Fibroblast of lung (primary cell): ENCODE results near the gene TNNC2. TPM values are rescaled to one million over a fixed set of nuclear protein-coding genes. Genes with fewer than 3 reads are reported as not detected.

ENCODE experiments used
- DNase-seq, 2 donors: peaks; one replicate each; pipeline versions ENCODE4 v3.0.0 to v3.0.0-alpha.2; 2010; ENCODE audit warnings: low read depth in 2 of 2
- H2AFZ ChIP-seq: 2 replicates; pipeline ENCODE4 v1.5.1; 2012; ENCODE audit warnings: low read length, control low read depth, inconsistent platforms
- H3K27ac ChIP-seq: 2 replicates; pipeline ENCODE4 v1.5.1; 2011; ENCODE audit warnings: low read length, control low read depth; ENCODE audit not compliant: insufficient read depth
- H3K27me3 ChIP-seq: 2 replicates; pipeline ENCODE4 v1.5.1; 2011; ENCODE audit warnings: mild to moderate bottlenecking, low read length; ENCODE audit not compliant: control insufficient read depth, insufficient read depth
- H3K36me3 ChIP-seq: 2 replicates; pipeline ENCODE4 v1.5.1; 2011; ENCODE audit warnings: low read length; ENCODE audit not compliant: control insufficient read depth, insufficient read depth
- H3K4me1 ChIP-seq: 2 replicates; pipeline ENCODE4 v1.5.1; 2011; ENCODE audit warnings: low read length; ENCODE audit not compliant: control insufficient read depth, insufficient read depth; ENCODE audit errors: extremely low read depth
- H3K4me2 ChIP-seq: 2 replicates; pipeline ENCODE4 v1.5.1; 2011; ENCODE audit warnings: low read length, control low read depth; ENCODE audit not compliant: insufficient read depth; ENCODE audit errors: extremely low read depth
- H3K4me3 ChIP-seq, 4 experiments: fragments of 200-600 bp in 1 of 4; sonication (generic) in 1 of 4; replicated peaks in 1 of 4; 2 replicates each; pipeline ENCODE4 v1.5.1; 2011 to 2016; ENCODE audit warnings: low read length in 4 of 4, low read depth in 3 of 4, mild to moderate bottlenecking in 3 of 4, control low read depth in 2 of 4, inconsistent platforms in 1 of 4, mixed read lengths in 1 of 4; ENCODE audit not compliant: insufficient read depth in 1 of 4; ENCODE audit errors: control extremely low read depth in 1 of 4
- H3K79me2 ChIP-seq: 2 replicates; pipeline ENCODE4 v1.5.1; 2012; ENCODE audit warnings: mild to moderate bottlenecking, low read length, inconsistent platforms; ENCODE audit not compliant: control insufficient read depth, insufficient read depth
- H3K9ac ChIP-seq: 2 replicates; pipeline ENCODE4 v1.5.1; 2011; ENCODE audit warnings: mild to moderate bottlenecking, low read length, control low read depth; ENCODE audit not compliant: insufficient read depth
- H3K9me3 ChIP-seq: 2 replicates; pipeline ENCODE4 v1.5.1; 2012; ENCODE audit warnings: low read depth, low read length; ENCODE audit not compliant: control insufficient read depth, insufficient read depth
- H4K20me1 ChIP-seq: 2 replicates; pipeline ENCODE4 v1.5.1; 2011; ENCODE audit warnings: low read length; ENCODE audit not compliant: control insufficient read depth, insufficient read depth; ENCODE audit errors: extremely low read depth
- CTCF ChIP-seq, 2 donors: IDR thresholded peaks in 1 of 2; conservative IDR thresholded peaks in 1 of 2; 1 replicate in 1 of 2; 2 replicates in 1 of 2; pipeline ENCODE4 v1.5.1; 2011 to 2012; ENCODE audit warnings: low read length in 2 of 2, control low read depth in 1 of 2, inconsistent platforms in 1 of 2, low read depth in 1 of 2, mild to moderate bottlenecking in 1 of 2
- EZH2 ChIP-seq: IDR thresholded peaks from 2 replicates; pipeline ENCODE4 v1.5.1; 2012; ENCODE audit warnings: low read length, control low read depth, mild to moderate bottlenecking; ENCODE audit errors: missing control alignments
- polyA plus RNA-seq, 2 donors: library from polyadenylated mRNA; depleted of rRNA in 1 of 2; stranded (reverse) in 1 of 2; unstranded in 1 of 2; fragments of >200 nt; gene quantifications; 2 replicates each; pipeline ENCODE4 v1.2.1, GENCODE V29; 2011 to 2012; ENCODE audit warnings: missing spikeins in 1 of 2
- total RNA-seq: library from RNA; depleted of rRNA; stranded (reverse); fragments of >200 nt; gene quantifications from 2 replicates; pipeline ENCODE4 v1.2.1, GENCODE V29; 2014

TNNC2 gene
- total and polyA plus RNA-seq, 2 donors (not counting 1 experiment from before 2014, with no cell fraction given): 1.3 to 1.4 TPM

GRCh38 chr20:45776931-45777330 lies 50.2 kb downstream of the TNNC2 start:
- Histone ChIP-seq H3K79me2 (no peaks in the 10 kb centered on the region), H3K36me3 (no peaks in the 10 kb centered on the region), H3K4me3 (no peak overlapping the region), H3K4me1 (peaks cover 32% of the 10 kb centered on the region), H3K9me3 (no peaks in the 10 kb centered on the region), H3K9ac (no peak overlapping the region), H3K27me3 (no peaks in the 10 kb centered on the region), H2AFZ (no peak overlapping the region), H4K20me1 (no peaks in the 10 kb centered on the region), H3K27ac (no peak overlapping the region), H3K4me2 (no peak overlapping the region)
- no peak for DNase-seq
- TF ChIP-seq EZH2 (no peak), CTCF (conservative IDR thresholded peaks at IDR 0.05 in 1 of 2, IDR thresholded peaks at IDR 0.05 in 1 of 2; ENCODE audit: low read depth in 1 of 2, low read length in 2 of 2) (no peak)

GRCh38 chr20:45775411-45775810 lies 51.7 kb downstream of the TNNC2 start:
- Histone ChIP-seq H3K4me3 (no peak overlapping the region), H3K4me1 (peaks cover 27% of the 10 kb centered on the region), H3K4me2 (no peak overlapping the region), H3K9ac (no peak overlapping the region), H4K20me1 (no peaks in the 10 kb centered on the region), H2AFZ (no peak overlapping the region), H3K36me3 (no peaks in the 10 kb centered on the region), H3K9me3 (no peaks in the 10 kb centered on the region), H3K27ac (no peak overlapping the region), H3K27me3 (no peaks in the 10 kb centered on the region), H3K79me2 (no peaks in the 10 kb centered on the region)
- TF ChIP-seq EZH2: no peak
- TF ChIP-seq CTCF (conservative IDR thresholded peaks at IDR 0.05 in 1 of 2, IDR thresholded peaks at IDR 0.05 in 1 of 2; ENCODE audit: low read depth in 1 of 2, low read length in 2 of 2): no peak
- DNase-seq: no peak

- H3K79me2 ChIP-seq: no peaks in the 10 kb centered on the region
- H3K4me2 ChIP-seq: no peak overlapping the region
- no peak overlapping the region for H2AFZ ChIP-seq
- no peaks in the 10 kb centered on the region for H4K20me1 ChIP-seq
- TF ChIP-seq EZH2 (no peak), CTCF (conservative IDR thresholded peaks at IDR 0.05 in 1 of 2, IDR thresholded peaks at IDR 0.05 in 1 of 2; ENCODE audit: low read depth in 1 of 2, low read length in 2 of 2) (no peak)
- H3K4me3 ChIP-seq: no peak overlapping the region
- no peaks in the 10 kb centered on the region for H3K36me3 ChIP-seq
- H3K9me3 ChIP-seq: no peaks in the 10 kb centered on the region
- DNase-seq: no peak
- peaks cover 22% of the 10 kb centered on the region for H3K4me1 ChIP-seq
- no peak overlapping the region for H3K9ac ChIP-seq
- H3K27me3 ChIP-seq: no peaks in the 10 kb centered on the region
- no peak overlapping the region for H3K27ac ChIP-seq
Measured at GRCh38 chr20:45774945-45775344, 52.2 kb downstream of the TNNC2 start.

Other genes with a start within 250 kb of the TNNC2 start
- not detected in 2 replicates for gene WFDC8, start 248.0 kb downstream of the TNNC2 start, total RNA-seq
- not detected in 2 replicates for gene WFDC8, start 248.0 kb downstream of the TNNC2 start, polyA plus RNA-seq
- gene WFDC10A, start 197.6 kb downstream of the TNNC2 start, total RNA-seq: not detected in 2 replicates
- not detected in 2 replicates for gene WFDC10A, start 197.6 kb downstream of the TNNC2 start, polyA plus RNA-seq
- not detected in 2 replicates for gene WFDC9, start 196.0 kb downstream of the TNNC2 start, total RNA-seq
- gene WFDC9, start 196.0 kb downstream of the TNNC2 start, polyA plus RNA-seq: not detected in 2 replicates
- gene WFDC11, start 157.1 kb downstream of the TNNC2 start, total RNA-seq: not detected in 2 replicates
- gene WFDC11, start 157.1 kb downstream of the TNNC2 start, polyA plus RNA-seq: not detected in 2 replicates
- not detected in 2 replicates for gene WFDC13, start 125.3 kb downstream of the TNNC2 start, total RNA-seq
- not detected in 2 replicates for gene WFDC13, start 125.3 kb downstream of the TNNC2 start, polyA plus RNA-seq
- not detected in 2 replicates for gene WFDC10B, start 122.3 kb downstream of the TNNC2 start, total RNA-seq
- gene WFDC10B, start 122.3 kb downstream of the TNNC2 start, polyA plus RNA-seq: 0.22 TPM in 1 of 2 replicates, not detected in the other
- not detected in 2 replicates for gene SPINT4, start 105.0 kb downstream of the TNNC2 start, total RNA-seq
- gene SPINT4, start 105.0 kb downstream of the TNNC2 start, polyA plus RNA-seq: not detected in 2 replicates
- 0.50 and 0.51 TPM in 2 replicates for gene WFDC3, start 35.4 kb downstream of the TNNC2 start, total RNA-seq
- gene WFDC3, start 35.4 kb downstream of the TNNC2 start, polyA plus RNA-seq: 1.7 TPM in 1 of 2 replicates, not detected in the other
- 14.7 and 15.9 TPM in 2 replicates for gene DNTTIP1, start 35.4 kb downstream of the TNNC2 start, total RNA-seq
- 37.4 and 43.2 TPM in 2 replicates for gene DNTTIP1, start 35.4 kb downstream of the TNNC2 start, polyA plus RNA-seq
- 1.0 and 12.9 TPM in 2 replicates for gene UBE2C, start 14.7 kb downstream of the TNNC2 start, total RNA-seq
- gene UBE2C, start 14.7 kb downstream of the TNNC2 start, polyA plus RNA-seq: 23.7 and 104 TPM in 2 replicates
- gene SNX21, start 6.5 kb upstream of the TNNC2 start, total RNA-seq: 50.8 and 101 TPM in 2 replicates
- 21.8 and 23.3 TPM in 2 replicates for gene SNX21, start 6.5 kb upstream of the TNNC2 start, polyA plus RNA-seq
- gene ACOT8, start 30.1 kb upstream of the TNNC2 start, total RNA-seq: 35.2 and 44.4 TPM in 2 replicates
- 18.0 and 22.6 TPM in 2 replicates for gene ACOT8, start 30.1 kb upstream of the TNNC2 start, polyA plus RNA-seq
- gene ZSWIM3, start 30.3 kb upstream of the TNNC2 start, total RNA-seq: 5.6 and 7.6 TPM in 2 replicates
- 3.4 and 3.6 TPM in 2 replicates for gene ZSWIM3, start 30.3 kb upstream of the TNNC2 start, polyA plus RNA-seq
- 3.1 and 4.5 TPM in 2 replicates for gene ZSWIM1, start 53.9 kb upstream of the TNNC2 start, total RNA-seq
- 3.4 and 4.9 TPM in 2 replicates for gene ZSWIM1, start 53.9 kb upstream of the TNNC2 start, polyA plus RNA-seq
- 1.5 and 3.6 TPM in 2 replicates for gene SPATA25, start 60.3 kb upstream of the TNNC2 start, total RNA-seq
- gene SPATA25, start 60.3 kb upstream of the TNNC2 start, polyA plus RNA-seq: 0.11 and 0.19 TPM in 2 replicates
- gene NEURL2, start 63.9 kb upstream of the TNNC2 start, total RNA-seq: 7.1 and 8.0 TPM in 2 replicates
- 0.75 and 0.77 TPM in 2 replicates for gene NEURL2, start 63.9 kb upstream of the TNNC2 start, polyA plus RNA-seq
- 104 and 116 TPM in 2 replicates for gene CTSA, start 64.0 kb upstream of the TNNC2 start, total RNA-seq
- gene CTSA, start 64.0 kb upstream of the TNNC2 start, polyA plus RNA-seq: 364 and 413 TPM in 2 replicates
- gene PLTP, start 84.8 kb upstream of the TNNC2 start, total RNA-seq: 110 and 132 TPM in 2 replicates
- 28.5 and 63.1 TPM in 2 replicates for gene PLTP, start 84.8 kb upstream of the TNNC2 start, polyA plus RNA-seq
- gene PCIF1, start 107.4 kb upstream of the TNNC2 start, total RNA-seq: 6.7 and 9.9 TPM in 2 replicates
- gene PCIF1, start 107.4 kb upstream of the TNNC2 start, polyA plus RNA-seq: 16.0 and 18.5 TPM in 2 replicates
- gene ZNF335, start 144.9 kb upstream of the TNNC2 start, total RNA-seq: 7.2 and 10.2 TPM in 2 replicates
- 4.8 and 6.7 TPM in 2 replicates for gene ZNF335, start 144.9 kb upstream of the TNNC2 start, polyA plus RNA-seq
- gene MMP9, start 181.6 kb upstream of the TNNC2 start, total RNA-seq: not detected in 2 replicates
- not detected in 2 replicates for gene MMP9, start 181.6 kb upstream of the TNNC2 start, polyA plus RNA-seq
- 0.26 and 0.50 TPM in 2 replicates for gene SLC12A5, start 201.9 kb upstream of the TNNC2 start, total RNA-seq
- gene SLC12A5, start 201.9 kb upstream of the TNNC2 start, polyA plus RNA-seq: 0.11 and 0.27 TPM in 2 replicates